Activated T-cell treated with anti-CD3 and anti-CD28 coated beads for 24 hours (primary cell): ENCODE data around the gene CCDC91.
"Not testable (repeated sequence)": the region's sequence is repeated elsewhere in the genome, so short reads cannot be mapped to it uniquely, and the experiment has no call there.

Experiments
- DNase-seq: peaks from one replicate; pipeline ENCODE4 v3.0.0-alpha.2; 2020; ENCODE audit warnings: low read depth

CCDC91 gene

GRCh38 chr12:28457785-28458184 is 267.5 kb downstream of the CCDC91 start:
- DNase-seq = no peak

- DNase-seq = no peak
Observed at GRCh38 chr12:28459481-28459880, 269.2 kb downstream of the CCDC91 start.

- DNase-seq = no peak
Observed at GRCh38 chr12:28460420-28461130, 270.3 kb downstream of the CCDC91 start.

- DNase-seq = no peak
Observed at GRCh38 chr12:28463396-28463795, 273.1 kb downstream of the CCDC91 start.

- not testable (repeated sequence) for DNase-seq
Observed at GRCh38 chr12:28471762-28472161, 281.5 kb downstream of the CCDC91 start.

GRCh38 chr12:28476206-28476605 is 285.9 kb downstream of the CCDC91 start:
- not testable (repeated sequence) for DNase-seq

GRCh38 chr12:28479097-28479496 is 288.8 kb downstream of the CCDC91 start:
- DNase-seq = not testable (repeated sequence)

- no peak for DNase-seq
Observed at GRCh38 chr12:28479683-28480082, 289.4 kb downstream of the CCDC91 start.

GRCh38 chr12:28484156-28484555 is 293.9 kb downstream of the CCDC91 start:
- DNase-seq = no peak

GRCh38 chr12:28486521-28486920 is 296.3 kb downstream of the CCDC91 start:
- no peak for DNase-seq

- DNase-seq = no peak
Observed at GRCh38 chr12:28489246-28489645, 299.0 kb downstream of the CCDC91 start.

- peak; percentile 4 for DNase-seq
Observed at GRCh38 chr12:28497889-28498411, 307.7 kb downstream of the CCDC91 start.

GRCh38 chr12:28498850-28499249 is 308.6 kb downstream of the CCDC91 start:
- no peak for DNase-seq

- DNase-seq = no peak
Observed at GRCh38 chr12:28500373-28501024, 310.2 kb downstream of the CCDC91 start.

GRCh38 chr12:28506271-28506670 is 316.0 kb downstream of the CCDC91 start:
- DNase-seq = no peak

- no peak for DNase-seq
Observed at GRCh38 chr12:28507033-28507432, 316.8 kb downstream of the CCDC91 start.

GRCh38 chr12:28507867-28508266 is 317.6 kb downstream of the CCDC91 start:
- no peak for DNase-seq

- no peak for DNase-seq
Observed at GRCh38 chr12:28512406-28512805, 322.1 kb downstream of the CCDC91 start.

- no peak for DNase-seq
Observed at GRCh38 chr12:28512876-28513275, 322.6 kb downstream of the CCDC91 start.

- no peak for DNase-seq
Observed at GRCh38 chr12:28513983-28514382, 323.7 kb downstream of the CCDC91 start.

- DNase-seq = no peak
Observed at GRCh38 chr12:28517101-28517500, 326.8 kb downstream of the CCDC91 start.

- DNase-seq = no peak
Observed at GRCh38 chr12:28527631-28528249, 337.5 kb downstream of the CCDC91 start.

GRCh38 chr12:28535216-28535615 is 345.0 kb downstream of the CCDC91 start:
- no peak for DNase-seq
